ENCODE measurements around the gene CALB2.
"Not testable (repeated sequence)": the region's sequence is repeated elsewhere in the genome, so short reads cannot be mapped to it uniquely, and the experiment has no call there.

Gene CALB2

GRCh38 chr16:71353736-71354135, 4.8 kb upstream of the CALB2 start:
- DNase-seq: no peak

- no peak for DNase-seq
These were observed 4.4 kb upstream of the CALB2 start for GRCh38 chr16:71354156-71354555.

DNA sequence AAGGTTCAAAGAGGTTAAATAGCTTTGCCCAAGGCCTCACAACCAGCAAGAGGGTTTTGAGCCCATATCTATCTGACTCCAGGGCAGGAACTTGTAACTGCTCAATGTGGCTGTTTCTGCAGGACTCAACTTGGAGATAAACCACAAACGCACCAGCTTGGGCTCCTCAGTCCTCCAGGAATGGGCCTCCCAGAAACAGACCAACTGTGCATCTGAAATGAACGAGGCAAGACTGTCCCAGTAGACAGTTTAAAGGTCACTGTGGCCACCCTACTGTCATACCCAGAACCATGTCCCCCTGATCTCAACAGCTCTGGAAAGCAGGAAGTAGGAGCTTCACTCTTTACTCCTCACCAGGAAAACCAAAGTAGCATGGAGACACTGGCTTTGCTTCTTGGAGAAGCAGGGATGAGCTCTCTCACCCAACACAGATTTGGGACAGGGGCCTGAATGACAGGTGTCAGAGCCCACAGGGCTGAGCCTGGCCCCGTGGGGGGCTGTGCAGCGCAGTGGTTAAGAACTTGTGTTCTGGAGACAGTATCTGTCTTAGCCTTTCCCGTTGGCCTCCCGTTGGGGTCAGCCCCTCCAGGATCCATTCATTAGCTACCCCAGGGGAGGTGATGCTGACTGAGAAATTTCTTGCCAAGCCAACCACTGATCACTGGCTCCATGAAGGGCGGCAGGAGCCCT, 2.3 kb upstream of the CALB2 start:
- no peak for DNase-seq

GRCh38 chr16:71356936-71357335, 1.6 kb upstream of the CALB2 start:
- not testable (repeated sequence) for DNase-seq

GRCh38 chr16:71357681-71358080, 842 bp upstream of the CALB2 start:
- no peak for DNase-seq

DNA sequence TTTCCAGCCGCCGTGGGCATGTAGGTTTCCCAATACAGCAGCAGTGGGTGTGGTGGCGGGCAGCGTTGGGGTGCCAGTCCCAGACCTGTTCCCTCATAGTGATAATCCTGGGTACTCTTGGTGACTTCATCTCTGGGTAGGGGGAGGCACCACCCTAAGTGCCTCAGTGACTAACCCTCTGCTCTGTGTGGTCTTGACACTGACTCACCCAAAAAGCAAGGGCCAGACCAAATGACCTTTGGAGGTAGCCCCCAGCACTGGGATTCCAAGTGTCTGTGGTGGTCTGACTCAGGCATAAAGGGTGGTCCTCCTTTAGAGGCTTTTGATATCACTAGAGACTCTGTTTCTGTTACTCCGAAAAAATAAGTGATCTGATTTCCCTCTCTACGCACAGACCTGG, 908 bp downstream of the CALB2 start:
- no peak for DNase-seq

- DNase-seq: no peak
These were observed 1.9 kb downstream of the CALB2 start for GRCh38 chr16:71360378-71360777.

DNA sequence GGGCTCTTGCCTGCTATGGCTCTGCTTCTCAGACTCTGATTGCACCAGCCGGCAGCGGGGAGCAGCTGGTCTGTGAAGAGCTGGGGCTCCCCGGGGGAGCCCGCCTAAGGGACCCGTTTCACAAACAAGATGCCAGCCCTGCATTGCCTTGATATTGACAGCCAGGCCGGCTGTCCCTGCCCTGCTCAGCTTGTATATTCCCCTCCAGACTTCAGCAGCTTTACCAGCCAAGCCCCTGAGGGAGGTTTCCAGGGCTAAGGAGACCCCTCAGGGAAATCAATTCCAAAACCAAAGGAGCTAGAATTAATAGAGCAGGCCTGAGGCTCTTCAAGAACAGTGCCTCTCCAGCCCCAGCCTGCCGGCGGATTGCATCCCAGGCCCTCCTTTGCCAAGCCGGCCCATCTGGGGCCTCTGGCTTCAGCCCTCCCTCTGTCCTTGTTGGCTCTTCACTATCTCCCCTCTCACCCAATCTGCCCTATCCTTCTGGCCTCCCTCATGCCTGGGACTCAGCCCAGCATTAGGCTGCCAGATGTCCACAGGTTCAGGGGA, 5.7 kb downstream of the CALB2 start:
- no peak for DNase-seq

DNA sequence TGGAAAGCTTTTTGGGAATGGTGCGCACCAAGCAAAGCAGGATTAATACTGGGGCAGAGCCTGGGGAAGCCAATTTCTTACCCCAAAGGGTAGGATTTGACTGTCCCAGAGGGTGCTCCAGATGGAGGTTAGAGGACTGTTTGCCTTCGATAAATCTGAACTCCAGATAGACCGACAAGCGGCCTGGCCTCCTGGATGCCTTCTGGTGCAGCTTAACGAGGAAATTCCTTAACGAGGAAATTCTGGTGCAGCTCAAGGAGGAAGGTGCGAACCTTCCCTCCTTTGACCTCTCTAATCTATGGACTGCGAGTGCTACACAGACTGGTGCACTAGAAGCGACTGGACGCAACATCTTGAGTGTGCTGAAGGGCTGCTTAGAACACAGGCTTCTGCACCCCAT, 6.5 kb downstream of the CALB2 start:
- DNase-seq: no peak

DNA sequence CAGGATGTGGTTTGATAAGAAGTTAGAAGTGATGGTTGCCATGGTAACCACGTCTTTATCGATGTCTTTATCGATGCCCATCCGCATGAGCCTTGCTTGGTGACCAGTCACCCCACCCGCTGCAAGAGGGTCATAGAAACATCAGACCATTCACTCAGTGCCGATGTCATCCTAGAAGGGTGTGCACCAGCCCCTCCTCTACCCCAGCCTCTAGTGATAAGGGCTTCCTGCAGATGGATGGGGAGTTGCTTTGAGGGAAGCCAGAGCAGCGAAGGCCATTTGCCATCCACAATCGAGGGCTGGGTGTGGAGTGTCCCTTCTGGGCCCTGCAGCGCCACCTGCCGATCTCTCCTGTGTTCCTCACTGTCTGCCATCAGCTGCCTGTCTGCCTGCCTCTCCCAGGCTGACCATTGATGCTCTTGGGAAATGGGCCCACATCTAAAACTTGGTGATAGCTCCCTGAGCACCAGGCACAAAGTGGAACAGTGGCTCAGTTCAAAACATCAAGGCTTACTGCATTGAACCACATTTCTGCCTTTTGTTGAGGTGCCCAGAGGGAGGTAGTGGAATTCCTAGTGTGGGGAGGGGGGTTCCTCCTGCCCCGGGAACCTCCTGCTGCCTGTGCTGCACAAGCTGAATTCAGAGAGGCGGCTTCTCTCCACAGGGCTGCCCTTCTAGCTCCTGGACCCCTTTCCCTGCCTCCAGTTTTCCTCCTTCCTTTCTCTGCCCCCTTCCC, 8.9 kb downstream of the CALB2 start:
- DNase-seq: no peak

DNA sequence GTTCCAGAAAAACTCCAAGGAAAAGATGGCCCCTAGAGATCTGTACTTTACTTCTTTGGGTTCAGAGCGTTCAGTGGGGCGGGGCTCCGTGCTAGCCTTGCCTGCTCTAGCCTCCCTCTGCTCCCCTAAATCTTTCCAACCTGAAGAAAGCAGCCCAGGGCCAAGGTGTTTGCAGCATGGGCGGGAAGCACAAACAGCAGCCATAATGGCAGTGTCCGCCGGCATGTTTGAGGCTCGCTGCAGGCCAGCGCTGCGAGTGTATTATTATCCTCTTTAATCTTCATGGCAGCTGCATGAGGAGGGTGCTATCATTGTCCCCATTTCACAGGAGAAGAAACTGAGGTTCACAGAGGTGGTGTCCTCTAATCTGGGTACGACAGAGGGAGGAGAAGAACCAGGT, 10.4 kb downstream of the CALB2 start:
- no peak for DNase-seq

GRCh38 chr16:71369494-71369893, 11.0 kb downstream of the CALB2 start:
- DNase-seq: no peak

- DNase-seq: no peak
These were observed 12.7 kb downstream of the CALB2 start for GRCh38 chr16:71371237-71371636.

GRCh38 chr16:71373073-71373472, 14.6 kb downstream of the CALB2 start:
- DNase-seq: no peak

GRCh38 chr16:71376465-71377157, 18.1 kb downstream of the CALB2 start:
- DNase-seq: no peak

DNA sequence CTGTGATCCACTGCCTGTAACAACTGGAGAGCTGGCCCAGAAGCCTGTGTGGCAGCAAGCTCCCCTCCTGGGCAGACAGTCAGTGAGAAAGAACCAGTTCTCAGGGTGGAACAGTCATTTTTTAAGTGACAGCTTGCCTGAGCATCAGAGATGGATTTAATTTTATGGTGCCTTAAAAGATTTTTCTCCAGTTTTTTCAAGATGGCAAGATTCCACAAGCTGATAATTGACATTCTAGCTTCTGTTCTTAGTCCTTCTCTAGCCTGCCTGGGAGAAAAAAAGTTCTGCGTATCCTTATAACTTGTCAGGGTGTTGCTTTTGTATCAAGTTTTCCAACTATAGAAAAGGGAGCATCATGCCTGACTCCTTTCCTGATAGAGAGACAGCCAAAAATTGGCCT, 21.2 kb downstream of the CALB2 start:
- no peak for DNase-seq

GRCh38 chr16:71380831-71381230, 22.3 kb downstream of the CALB2 start:
- DNase-seq: no peak

- DNase-seq: no peak
These were observed 24.7 kb downstream of the CALB2 start for GRCh38 chr16:71383054-71383773.

DNA sequence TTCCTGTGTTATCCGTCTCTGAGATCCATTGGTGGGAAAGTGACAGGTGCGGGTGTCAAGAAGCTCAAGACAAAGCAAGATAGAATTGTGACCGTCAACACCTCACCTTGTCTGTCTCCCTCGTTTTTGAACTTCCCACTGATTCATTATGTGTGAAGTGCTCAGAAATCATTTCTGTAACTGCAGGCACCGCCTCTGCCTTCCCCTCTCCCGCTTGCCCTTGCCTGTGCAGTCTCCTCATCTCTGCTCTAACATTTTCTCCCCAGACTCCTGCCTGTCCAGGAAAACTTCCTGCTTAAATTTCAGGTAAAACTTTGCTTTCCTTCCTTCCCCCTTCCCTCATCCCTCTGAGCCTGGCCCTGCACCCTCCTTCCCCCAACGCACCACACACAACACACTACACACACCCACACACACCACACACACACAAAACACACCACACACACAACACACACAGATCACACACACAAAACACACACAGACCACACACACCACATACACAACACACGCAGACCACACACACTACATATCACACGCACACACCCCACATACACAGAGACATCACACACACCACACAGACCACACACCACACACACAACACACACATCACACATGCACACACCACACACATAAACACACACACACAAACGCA, 25.7 kb downstream of the CALB2 start:
- no peak for DNase-seq

GRCh38 chr16:71387045-71387871, 28.7 kb downstream of the CALB2 start:
- no peak for DNase-seq

GRCh38 chr16:71389330-71389729, 30.8 kb downstream of the CALB2 start:
- no peak for DNase-seq

DNA sequence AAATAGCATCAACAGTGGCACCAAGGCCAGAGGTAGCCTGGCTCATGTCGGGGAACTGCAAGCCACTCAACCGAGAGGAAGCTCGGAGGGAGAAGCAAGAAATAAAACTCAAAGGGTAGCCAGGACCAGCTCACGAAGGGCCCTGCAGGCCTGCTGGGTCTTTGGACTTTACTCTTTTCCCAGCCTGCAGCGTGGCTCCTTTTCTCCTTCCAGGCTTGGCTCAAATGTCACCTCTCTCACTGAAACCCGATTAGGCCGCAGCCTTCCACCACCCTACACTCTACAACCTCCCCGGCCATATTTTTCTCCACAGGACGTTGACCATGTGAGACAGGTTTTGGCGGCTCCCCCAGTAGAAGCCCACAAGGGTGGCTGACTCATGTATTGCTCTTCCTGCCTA, 38.1 kb downstream of the CALB2 start:
- no peak for DNase-seq

All from NCI-H2081 treated with DMSO at 0.1 percent for 48 hours (cell line).